NCI-H748 (cell line): Measurements from ENCODE around the gene TMEM200A.
A peak's percentile ranks its signal among the peaks of the same experiment; 100 is the strongest.

Experiments
- DNase-seq: peaks from one replicate; lab custom pipeline; 2025; ENCODE audit not compliant: unreplicated experiment; lab: John Stamatoyannopoulos, UW

The TMEM200A gene

GRCh38 chr6:130423044-130423443 is 57.2 kb downstream of the TMEM200A start:
- no peak for DNase-seq

GRCh38 chr6:130424710-130425109 is 58.9 kb downstream of the TMEM200A start:
- DNase-seq = no peak

GRCh38 chr6:130425537-130425936 is 59.7 kb downstream of the TMEM200A start:
- no peak for DNase-seq

- DNase-seq = no peak
These were observed 60.4 kb downstream of the TMEM200A start for GRCh38 chr6:130426066-130426721.

GRCh38 chr6:130431346-130431852 is 65.6 kb downstream of the TMEM200A start:
- DNase-seq = no peak

GRCh38 chr6:130432838-130433237 is 67.0 kb downstream of the TMEM200A start:
- DNase-seq = no peak

GRCh38 chr6:130434174-130434873 is 68.5 kb downstream of the TMEM200A start:
- DNase-seq = no peak

- no peak for DNase-seq
These were observed 69.4 kb downstream of the TMEM200A start for GRCh38 chr6:130435181-130435580.

GRCh38 chr6:130437961-130438360 is 72.1 kb downstream of the TMEM200A start:
- DNase-seq = no peak

- DNase-seq = no peak
These were observed 81.6 kb downstream of the TMEM200A start for GRCh38 chr6:130447374-130447773.

- no peak for DNase-seq
These were observed 86.5 kb downstream of the TMEM200A start for GRCh38 chr6:130452336-130452735.

GRCh38 chr6:130453230-130453629 is 87.4 kb downstream of the TMEM200A start:
- DNase-seq = peak; percentile 6

GRCh38 chr6:130457605-130458004 is 91.8 kb downstream of the TMEM200A start:
- no peak for DNase-seq

GRCh38 chr6:130459316-130459715 is 93.5 kb downstream of the TMEM200A start:
- no peak for DNase-seq

- no peak for DNase-seq
These were observed 95.1 kb downstream of the TMEM200A start for GRCh38 chr6:130460934-130461333.

- DNase-seq = no peak
These were observed 100.4 kb downstream of the TMEM200A start for GRCh38 chr6:130466052-130466747.

- DNase-seq = no peak
These were observed 100.9 kb downstream of the TMEM200A start for GRCh38 chr6:130466748-130467061.

- DNase-seq = no peak
These were observed 101.6 kb downstream of the TMEM200A start for GRCh38 chr6:130467146-130468050.

- no peak for DNase-seq
These were observed 104.9 kb downstream of the TMEM200A start for GRCh38 chr6:130470766-130471165.

- DNase-seq = no peak
These were observed 108.1 kb downstream of the TMEM200A start for GRCh38 chr6:130473886-130474285.
